Bronchial epithelial cell (primary cell): ENCODE data around the gene RTP5. TPM values are rescaled to one million over a fixed set of nuclear protein-coding genes. Genes with fewer than 3 reads are reported as not detected.
"Not testable (repeated sequence)": the region's sequence is repeated elsewhere in the genome, so short reads cannot be mapped to it uniquely, and the experiment has no call there.

Experiments used
- DNase-seq: peaks from one replicate; pipeline ENCODE4 v3.0.0-alpha.2; 2010; ENCODE audit warnings: low read depth
- FAIRE-seq: peaks from 2 replicates; lab custom pipeline; 2011; peaks lifted over from hg19 to GRCh38; lab: Jason Lieb, UNC
- H3K27me3 ChIP-seq: 2 replicates; pipeline ENCODE4 v1.5.1; 2011; ENCODE audit warnings: low read length; ENCODE audit not compliant: control insufficient read depth, insufficient read depth
- H3K36me3 ChIP-seq: 2 replicates; pipeline ENCODE4 v1.5.1; 2011; ENCODE audit warnings: low read length; ENCODE audit not compliant: control insufficient read depth, insufficient read depth
- H3K4me3 ChIP-seq: 2 replicates; pipeline ENCODE4 v1.5.1; 2011; ENCODE audit warnings: mild to moderate bottlenecking, low read depth, low read length, control low read depth
- CTCF ChIP-seq: IDR thresholded peaks from 2 replicates; pipeline ENCODE4 v1.5.1; 2011; ENCODE audit warnings: mild to moderate bottlenecking, moderate library complexity, low read length, control low read depth, inconsistent platforms; ENCODE audit not compliant: insufficient read depth, severe bottlenecking
- total RNA-seq: library from RNA; depleted of rRNA; stranded (reverse); fragments of >200 nt; gene quantifications from 2 replicates; pipeline ENCODE4 v1.2.1, GENCODE V29; 2014

The RTP5 gene
- total RNA-seq, 1 donor from 2014 or later: not detected

GRCh38 chr2:241872313-241872642, 2.7 kb downstream of the RTP5 start:
- H3K27me3 ChIP-seq: no peaks in the 10 kb centered on the region
- TF ChIP-seq CTCF: no peak
- H3K36me3 ChIP-seq: no peaks in the 10 kb centered on the region
- H3K4me3 ChIP-seq: no peak overlapping the region
- no peak for FAIRE-seq
- DNase-seq: no peak

- no peak for TF ChIP-seq CTCF
- H3K36me3 ChIP-seq: no peaks in the 10 kb centered on the region
- no peak for FAIRE-seq
- H3K4me3 ChIP-seq: no peak overlapping the region
- H3K27me3 ChIP-seq: no peaks in the 10 kb centered on the region
- DNase-seq: no peak
These were observed 3.7 kb downstream of the RTP5 start for GRCh38 chr2:241873081-241873802.

- no peaks in the 10 kb centered on the region for H3K36me3 ChIP-seq
- no peak for DNase-seq
- no peak for FAIRE-seq
- no peak overlapping the region for H3K4me3 ChIP-seq
- no peaks in the 10 kb centered on the region for H3K27me3 ChIP-seq
- TF ChIP-seq CTCF: no peak
These were observed 4.2 kb downstream of the RTP5 start for GRCh38 chr2:241873803-241874110.

GRCh38 chr2:241874277-241874925, 4.9 kb downstream of the RTP5 start:
- FAIRE-seq: no peak
- TF ChIP-seq CTCF: no peak
- no peak for DNase-seq
- Histone ChIP-seq H3K27me3 (no peaks in the 10 kb centered on the region), H3K4me3 (no peak overlapping the region), H3K36me3 (no peaks in the 10 kb centered on the region)

GRCh38 chr2:241875754-241876527, 6.4 kb downstream of the RTP5 start:
- H3K27me3 ChIP-seq, FAIRE-seq, H3K4me3 ChIP-seq, H3K36me3 ChIP-seq, DNase-seq: not testable (repeated sequence)
- peak; percentile 39 for TF ChIP-seq CTCF
